Mesothelial cell of epicardium (in vitro differentiated cells): ENCODE results near the gene OLFML2A. TPM values are rescaled to one million over a fixed set of nuclear protein-coding genes. Genes with fewer than 3 reads are reported as not detected.
"Not testable (repeated sequence)": the region's sequence is repeated elsewhere in the genome, so short reads cannot be mapped to it uniquely, and the experiment has no call there.

Source experiments
- DNase-seq, 2 experiments: peaks; one replicate each; pipeline ENCODE4 v3.0.0; 2021; ENCODE audit warnings: low spot score in 2 of 2; ENCODE audit not compliant: unreplicated experiment in 2 of 2
- H3K27ac Mint-ChIP-seq: 2 replicates; pipeline ENCODE4 v1.8.0; 2021; ENCODE audit warnings: mixed read lengths
- H3K27me3 Mint-ChIP-seq: 2 replicates; pipeline ENCODE4 v1.8.0; 2021; ENCODE audit warnings: low read depth, mixed read lengths
- H3K36me3 Mint-ChIP-seq: 2 replicates; pipeline ENCODE4 v1.8.0; 2021; ENCODE audit warnings: mixed read lengths
- H3K4me1 Mint-ChIP-seq: 2 replicates; pipeline ENCODE4 v1.8.0; 2021; ENCODE audit warnings: mixed read lengths
- H3K4me3 Mint-ChIP-seq: 2 replicates; pipeline ENCODE4 v1.8.0; 2021; ENCODE audit warnings: mild to moderate bottlenecking, moderate library complexity, mixed read lengths
- H3K9me3 Mint-ChIP-seq: 2 replicates; pipeline ENCODE4 v1.8.0; 2021; ENCODE audit warnings: mixed read lengths
- total RNA-seq: library from RNA; stranded (reverse); gene quantifications from 3 replicates; pipeline ENCODE4 v1.2.1, GENCODE V29; 2021
- TF ChIP-seq, protein P1 (sequence below): fragments of 200-600 bp; sonication (generic); IDR thresholded peaks from one replicate; pipeline ENCODE4 v1.5.0; 2021; ENCODE audit warnings: antibody characterized with exemption; ENCODE audit not compliant: unreplicated experiment

The OLFML2A gene
- total RNA-seq, 1 donor from 2014 or later, result 37.4 TPM

GRCh38 chr9:124769549-124770358, 7.2 kb upstream of the OLFML2A start:
- Mint-ChIP-seq H3K36me3 (no peaks in the 10 kb centered on the region), H3K4me1 (peaks cover 21% of the 10 kb centered on the region), H3K4me3 (peak overlapping the region; percentile 94), H3K27me3 (peaks cover 25% of the 10 kb centered on the region), H3K9me3 (no peaks in the 10 kb centered on the region), H3K27ac (peak overlapping the region; percentile 82)
- TF ChIP-seq, protein P1, sequence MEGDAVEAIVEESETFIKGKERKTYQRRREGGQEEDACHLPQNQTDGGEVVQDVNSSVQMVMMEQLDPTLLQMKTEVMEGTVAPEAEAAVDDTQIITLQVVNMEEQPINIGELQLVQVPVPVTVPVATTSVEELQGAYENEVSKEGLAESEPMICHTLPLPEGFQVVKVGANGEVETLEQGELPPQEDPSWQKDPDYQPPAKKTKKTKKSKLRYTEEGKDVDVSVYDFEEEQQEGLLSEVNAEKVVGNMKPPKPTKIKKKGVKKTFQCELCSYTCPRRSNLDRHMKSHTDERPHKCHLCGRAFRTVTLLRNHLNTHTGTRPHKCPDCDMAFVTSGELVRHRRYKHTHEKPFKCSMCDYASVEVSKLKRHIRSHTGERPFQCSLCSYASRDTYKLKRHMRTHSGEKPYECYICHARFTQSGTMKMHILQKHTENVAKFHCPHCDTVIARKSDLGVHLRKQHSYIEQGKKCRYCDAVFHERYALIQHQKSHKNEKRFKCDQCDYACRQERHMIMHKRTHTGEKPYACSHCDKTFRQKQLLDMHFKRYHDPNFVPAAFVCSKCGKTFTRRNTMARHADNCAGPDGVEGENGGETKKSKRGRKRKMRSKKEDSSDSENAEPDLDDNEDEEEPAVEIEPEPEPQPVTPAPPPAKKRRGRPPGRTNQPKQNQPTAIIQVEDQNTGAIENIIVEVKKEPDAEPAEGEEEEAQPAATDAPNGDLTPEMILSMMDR, result no peak
- peak in 1 of 2 experiments; percentile 63 for DNase-seq

DNA sequence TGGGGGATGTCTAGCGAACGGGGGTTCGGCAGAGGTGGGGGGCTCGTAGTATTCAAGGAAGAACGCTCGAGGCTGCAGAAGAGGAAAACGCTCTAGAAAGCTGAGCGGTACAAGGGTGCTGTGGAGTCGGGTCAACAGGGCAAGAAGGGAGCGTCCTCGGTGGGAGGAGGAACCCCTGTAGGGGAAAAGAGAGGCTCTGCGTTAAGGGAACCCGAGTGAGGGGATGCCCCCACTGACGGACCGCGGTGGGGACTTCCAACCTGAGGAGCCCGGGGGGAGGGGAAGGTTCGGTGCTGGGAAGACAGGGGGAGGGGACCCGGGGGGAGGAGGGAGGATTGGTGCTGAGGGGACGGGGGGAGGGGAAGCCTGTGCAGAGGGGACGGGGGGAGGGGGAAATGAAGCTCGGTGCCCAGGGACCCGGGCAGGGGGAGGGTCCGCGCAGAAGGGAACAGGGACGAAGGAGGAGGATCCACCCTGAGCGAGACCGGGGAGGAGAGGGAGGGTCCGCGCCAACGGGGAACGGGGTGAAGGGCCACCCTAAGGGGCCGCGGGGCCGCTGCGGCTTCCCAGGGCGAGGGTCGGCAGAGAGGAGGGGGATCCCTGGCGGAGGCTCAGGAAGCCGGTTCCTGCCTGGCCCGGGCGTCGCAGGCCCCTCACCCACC, 6.4 kb upstream of the OLFML2A start:
- TF ChIP-seq, protein P1, result no peak
- no peaks in the 10 kb centered on the region for H3K9me3 Mint-ChIP-seq
- H3K4me3 Mint-ChIP-seq, result peak overlapping the region; percentile 94
- peak in 1 of 2 experiments; percentile 42 for DNase-seq
- peak overlapping the region; percentile 82 for H3K27ac Mint-ChIP-seq
- H3K27me3 Mint-ChIP-seq, result peaks cover 25% of the 10 kb centered on the region
- H3K4me1 Mint-ChIP-seq, result peaks cover 21% of the 10 kb centered on the region
- H3K36me3 Mint-ChIP-seq, result no peaks in the 10 kb centered on the region

DNA sequence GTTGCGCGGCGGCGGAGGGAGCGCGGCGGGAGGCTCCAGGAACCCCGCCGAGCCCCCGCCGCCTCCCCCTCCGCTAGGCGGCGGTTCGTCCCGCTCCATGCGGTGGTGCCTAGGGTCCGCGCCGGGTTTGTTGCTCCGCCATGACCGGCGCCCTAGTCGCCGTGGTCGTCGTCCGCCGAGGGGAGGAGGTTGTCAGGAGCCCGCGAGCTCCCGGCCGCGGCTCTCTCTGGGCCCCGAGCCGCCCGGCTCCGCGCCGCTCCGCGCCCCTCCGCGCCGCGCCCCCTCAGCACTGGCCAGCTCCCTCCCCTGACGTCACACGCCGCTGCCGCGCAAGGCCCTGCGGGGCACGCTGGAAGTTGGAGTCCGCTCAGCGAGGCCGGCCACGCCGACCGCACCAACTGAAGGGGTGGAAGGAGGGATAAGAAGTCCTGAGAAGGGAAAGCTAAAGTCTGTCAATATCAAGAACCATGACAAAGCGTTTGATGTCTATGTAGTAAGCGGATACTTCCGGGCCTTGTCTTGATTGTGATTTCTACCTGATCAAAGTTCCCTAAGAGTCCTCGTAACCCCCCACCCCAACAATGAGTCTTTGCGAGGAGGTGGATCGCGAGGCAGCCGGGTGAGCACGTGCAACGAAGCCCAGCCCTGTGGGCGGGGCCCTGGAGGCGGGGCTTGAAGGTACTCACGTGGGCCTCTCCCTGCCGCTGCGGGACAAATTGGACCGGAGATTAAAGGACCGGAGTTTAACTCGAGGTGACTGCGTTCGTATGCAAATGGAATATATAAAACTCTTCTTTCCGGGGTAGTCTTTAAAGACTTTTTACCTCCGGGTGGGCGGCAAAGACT, 5.7 kb upstream of the OLFML2A start, which contains the start of gene NR6A1:
Gene NR6A1 (minus strand): TSS at position 291 of the 846 bp plus-strand sequence.
- Mint-ChIP-seq H3K9me3 (no peaks in the 10 kb centered on the region), H3K4me3 (peak within 1 kb of the TSS; percentile 94), H3K36me3 (no peaks in the 10 kb centered on the region), H3K27ac (peak within 1 kb of the TSS; percentile 99), H3K4me1 (peaks cover 21% of the 10 kb centered on the region), H3K27me3 (peaks cover 33% of the 10 kb centered on the region)
- TF ChIP-seq, protein P1, result peak; percentile 19
- DNase-seq, result peak; percentile 93 to 95

DNA sequence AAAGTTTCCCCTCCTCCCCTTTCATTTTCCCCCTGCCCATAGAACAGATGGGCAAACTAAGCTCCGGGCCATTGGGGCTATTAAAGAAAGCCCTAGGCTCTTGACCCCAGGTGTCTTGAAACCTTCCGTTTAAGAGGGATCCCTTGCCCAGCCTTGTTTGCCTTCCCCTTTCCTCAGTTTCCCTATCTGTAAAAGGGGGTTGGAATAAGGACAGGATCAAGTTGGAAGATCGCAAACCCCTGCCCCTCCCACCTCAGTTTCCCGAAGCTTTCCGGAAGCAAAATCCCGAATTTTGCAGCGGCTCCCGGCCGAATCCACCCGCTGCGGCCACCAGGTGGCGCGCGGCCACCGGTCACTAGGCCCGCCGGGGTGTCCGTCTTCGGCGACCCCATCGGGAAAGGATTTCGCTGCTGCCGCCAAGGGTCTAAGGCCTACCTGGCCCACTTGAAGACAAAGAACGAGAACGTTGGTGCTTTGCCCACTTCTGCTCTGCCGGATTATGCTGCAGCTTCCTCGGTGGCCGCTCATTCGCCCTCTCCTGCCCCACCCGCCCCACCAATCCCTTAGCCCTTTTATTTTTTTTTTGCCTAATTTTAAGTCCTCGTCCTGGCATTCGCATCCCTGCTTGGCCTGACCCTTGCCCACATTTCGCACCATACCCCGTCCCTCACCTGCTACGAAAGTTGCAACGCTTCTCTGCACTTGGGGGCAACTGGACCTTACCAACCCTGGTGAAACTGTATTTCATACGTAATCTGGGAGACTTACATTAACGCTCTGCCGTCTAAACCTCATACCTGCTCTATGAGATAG, 4.9 kb upstream of the OLFML2A start:
- peak; percentile 67 to 83 for DNase-seq
- no peaks in the 10 kb centered on the region for H3K36me3 Mint-ChIP-seq
- H3K27ac Mint-ChIP-seq, result peak overlapping the region; percentile 99
- TF ChIP-seq, protein P1, result peak; percentile 99
- H3K9me3 Mint-ChIP-seq, result no peaks in the 10 kb centered on the region
- H3K27me3 Mint-ChIP-seq, result peaks cover 31% of the 10 kb centered on the region
- peak overlapping the region; percentile 80 for H3K4me3 Mint-ChIP-seq
- peaks cover 23% of the 10 kb centered on the region for H3K4me1 Mint-ChIP-seq

- Mint-ChIP-seq H3K4me3 (peak overlapping the region; percentile 80), H3K4me1 (peaks cover 21% of the 10 kb centered on the region), H3K27me3 (peaks cover 29% of the 10 kb centered on the region)
- not testable (repeated sequence) for H3K36me3 Mint-ChIP-seq, H3K27ac Mint-ChIP-seq, H3K9me3 Mint-ChIP-seq
- peak in 1 of 2 experiments; percentile 29 for DNase-seq
Observed at GRCh38 chr9:124772877-124773276, 4.1 kb upstream of the OLFML2A start.
